ENCODE data around the gene ARRDC1. TPM values are rescaled to one million over a fixed set of nuclear protein-coding genes. Genes with fewer than 3 reads are reported as not detected.

The ARRDC1 gene
- 47.1 TPM for total RNA-seq (2021; ENCODE audit: unreplicated experiment)
- polyA plus RNA-seq (2012; ENCODE audit: insufficient read length) = 55.5 TPM
- Bru-seq, nascent RNA = percentile 58 among the genes with signal in this experiment
- BruChase-seq, experiment 1, labeled RNA remaining after a 2-hour chase = percentile 79 among the genes with signal in this experiment
- BruChase-seq, experiment 2, labeled RNA remaining after a 6-hour chase = percentile 87 among the genes with signal in this experiment
- long read RNA-seq, transcript ARRDC1-201 (8 exons, 1,586 nt) = major isoform, 19 of 68 reads
- long read RNA-seq, partial matches to known transcripts = 30 of 68 reads
- long read RNA-seq, other reads (novel, unspliced or antisense) = 17 of 68 reads

- BruUV-seq (replicated peaks) = no TSS peak
- DNase-seq (ENCODE audit: low read depth, low spot score) = no peak
- in situ Hi-C loops (cut with HindIII; ENCODE audit: low pct_unique_long_range_greater_than_20kb, low sequenced_read_pairs) = no loop called here
- H3K4me1 ChIP-seq (ENCODE audit: control insufficient read depth, insufficient read depth, low read length) = peaks cover 11% of the 10 kb centered on the region
- intact Hi-C loops (cut with micrococcal nuclease; ENCODE audit: unreplicated experiment) = no loop called here
- CTCF ChIA-PET = no interaction called here
- TF ChIP-seq POLR2AphosphoS5 (IDR thresholded peaks at IDR 0.05; ENCODE audit: low read depth, low read length) (no peak), TCF7L2 (IDR thresholded peaks at IDR 0.05; ENCODE audit: low read depth, low read length) (no peak), REST (IDR thresholded peaks at IDR 0.05; ENCODE audit: insufficient read depth in 1 of 2, low read depth in 2 of 2, low read length in 1 of 2) (no peak), CTCF (IDR thresholded peaks at IDR 0.05) (no peak), SIN3A (IDR thresholded peaks at IDR 0.05; ENCODE audit: borderline replicate concordance, insufficient read depth, low read depth, low read length) (no peak)
- peak; percentile 86 for ATAC-seq
- POLR2A ChIA-PET = interaction anchor here (0.6 kb wide), 2 partner anchors 14 to 71 kb away, joined by 3 to 8 read pairs; no protein-coding TSS in a partner anchor
- peak within 1 kb of the TSS; percentile 46 for H3K27ac ChIP-seq (ENCODE audit: low read length)
- H3K4me3 ChIP-seq (ENCODE audit: low read depth in 2 of 2, low read length in 2 of 2) = peak within 1 kb of the TSS; percentile 55 to 60
- no peaks in the 10 kb centered on the region for H3K36me3 ChIP-seq (ENCODE audit: control insufficient read depth, insufficient read depth, low read length)
- no peaks in the 10 kb centered on the region for H3K9me3 ChIP-seq (ENCODE audit: control insufficient read depth, insufficient read depth, low read depth, low read length)
- H3K27me3 ChIP-seq (ENCODE audit: control insufficient read depth, insufficient read depth, low read length) = no peaks in the 10 kb centered on the region
These were observed at the start of gene ARRDC1 for GRCh38 chr9:137605121-137606004. Gene ARRDC1 (plus strand): TSS chr9:137605686. CDS start chr9:137605718, 32 bp downstream.

- ATAC-seq = no peak
- ChIA-PET POLR2A (no interaction called here), CTCF (no interaction called here)
- Histone ChIP-seq H3K4me3 (ENCODE audit: low read depth in 2 of 2, low read length in 2 of 2) (no peak overlapping the region), H3K27ac (ENCODE audit: low read length) (no peak overlapping the region), H3K4me1 (ENCODE audit: control insufficient read depth, insufficient read depth, low read length) (peaks cover 3% of the 10 kb centered on the region; the same call in 1 of the 2 replicates), H3K36me3 (ENCODE audit: control insufficient read depth, insufficient read depth, low read length) (peaks cover 3% of the 10 kb centered on the region), H3K27me3 (ENCODE audit: control insufficient read depth, insufficient read depth, low read length) (no peaks in the 10 kb centered on the region), H3K9me3 (ENCODE audit: control insufficient read depth, insufficient read depth, low read depth, low read length) (no peaks in the 10 kb centered on the region)
- BruUV-seq (replicated peaks) = no TSS peak
- intact Hi-C loops (cut with micrococcal nuclease; ENCODE audit: unreplicated experiment) = no loop called here
- TF ChIP-seq SIN3A (IDR thresholded peaks at IDR 0.05; ENCODE audit: borderline replicate concordance, insufficient read depth, low read depth, low read length) (no peak), TCF7L2 (IDR thresholded peaks at IDR 0.05; ENCODE audit: low read depth, low read length) (no peak), CTCF (IDR thresholded peaks at IDR 0.05) (no peak), REST (IDR thresholded peaks at IDR 0.05; ENCODE audit: insufficient read depth in 1 of 2, low read depth in 2 of 2, low read length in 1 of 2) (no peak), POLR2AphosphoS5 (IDR thresholded peaks at IDR 0.05; ENCODE audit: low read depth, low read length) (no peak)
- DNase-seq (ENCODE audit: low read depth, low spot score) = no peak
- in situ Hi-C loops (cut with HindIII; ENCODE audit: low pct_unique_long_range_greater_than_20kb, low sequenced_read_pairs) = no loop called here
These were observed 49.2 kb upstream of the ARRDC1 start for GRCh38 chr9:137556069-137556838.
